Measurements from ENCODE around the gene FCRLA. TPM values are rescaled to one million over a fixed set of nuclear protein-coding genes. Genes with fewer than 3 reads are reported as not detected.
"Not testable (repeated sequence)": the region's sequence is repeated elsewhere in the genome, so short reads cannot be mapped to it uniquely, and the experiment has no call there.

Gene FCRLA
- total RNA-seq, 1 experiment from 2014 or later, result 1.9 TPM

GRCh38 chr1:161706113-161706481, 932 bp upstream of the FCRLA start:
- DNase-seq (ENCODE audit: low read depth), result peak; percentile 79

DNA sequence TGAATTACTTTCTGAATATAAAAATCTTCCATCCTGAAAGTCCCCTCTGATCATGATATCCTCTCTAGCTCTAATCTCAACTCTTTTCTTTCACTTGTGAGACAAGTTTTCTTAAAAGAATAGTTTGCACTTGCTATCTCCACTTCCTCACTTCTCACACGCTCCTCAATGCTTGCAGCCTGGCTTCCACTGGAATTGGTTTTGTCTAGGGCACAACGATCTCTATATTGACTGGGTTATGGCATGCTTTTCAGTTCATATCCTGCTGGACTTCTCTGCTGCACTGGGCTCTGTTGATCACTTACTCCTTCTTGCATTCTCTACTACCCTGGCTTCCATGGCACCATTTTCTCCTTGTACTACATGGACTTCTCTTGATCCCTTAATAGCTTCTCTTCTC, 474 bp downstream of the FCRLA start:
- DNase-seq (ENCODE audit: low read depth), result no peak

- no peak for DNase-seq (ENCODE audit: low read depth)
These were observed 2.3 kb downstream of the FCRLA start for GRCh38 chr1:161709373-161709772.

DNA sequence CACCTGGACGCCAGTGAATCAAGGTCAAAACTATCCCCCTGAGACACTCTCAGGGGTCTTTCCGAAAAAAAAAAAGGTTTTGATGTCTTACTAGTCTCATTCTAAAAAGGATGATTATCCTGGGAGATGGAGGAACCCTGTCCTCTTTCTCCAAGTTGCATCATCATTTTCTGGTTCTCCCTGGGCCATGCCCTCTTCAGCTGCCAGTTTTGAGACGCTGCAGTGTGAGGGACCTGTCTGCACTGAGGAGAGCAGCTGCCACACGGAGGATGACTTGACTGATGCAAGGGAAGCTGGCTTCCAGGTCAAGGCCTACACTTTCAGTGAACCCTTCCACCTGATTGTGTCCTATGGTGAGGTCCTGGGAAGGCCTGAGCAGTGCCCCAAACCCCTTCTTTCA, 3.5 kb downstream of the FCRLA start:
- DNase-seq (ENCODE audit: low read depth), result no peak

DNA sequence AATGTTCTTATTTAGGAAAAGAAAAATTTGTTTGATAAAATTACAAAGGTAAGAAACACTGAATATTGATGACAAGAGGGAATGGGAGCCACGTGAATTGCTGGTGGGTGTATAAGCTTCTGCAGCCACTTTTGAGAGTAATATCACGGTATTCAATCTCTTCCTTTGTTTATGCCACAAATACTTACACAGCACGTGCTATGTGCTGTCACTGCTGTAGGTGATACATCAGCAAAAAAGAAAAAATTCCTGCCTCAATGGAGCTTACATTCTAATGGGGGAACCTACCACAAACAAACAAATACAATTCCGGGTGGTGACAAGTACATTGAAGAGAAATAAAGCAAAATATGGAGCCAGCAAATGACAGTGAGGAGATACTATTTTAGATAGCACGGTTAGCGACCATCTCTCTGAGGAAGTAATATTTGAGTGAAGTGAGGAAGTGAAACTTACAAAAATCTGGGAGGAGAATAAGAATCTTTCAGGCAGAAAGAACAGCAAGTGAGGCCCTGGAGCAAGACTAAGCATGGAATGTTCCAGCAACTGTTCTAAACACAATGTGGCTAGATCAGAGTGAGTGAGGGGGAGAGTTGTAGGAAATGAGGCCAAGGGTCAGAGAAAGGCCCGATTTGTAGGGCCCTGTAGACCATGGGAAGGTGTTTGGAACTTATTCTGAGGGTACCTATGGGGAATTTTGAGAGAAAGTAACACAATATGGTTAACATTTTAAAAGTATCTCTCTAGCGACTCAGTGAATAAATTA, 11.7 kb downstream of the FCRLA start:
- DNase-seq (ENCODE audit: low read depth), result no peak

DNA sequence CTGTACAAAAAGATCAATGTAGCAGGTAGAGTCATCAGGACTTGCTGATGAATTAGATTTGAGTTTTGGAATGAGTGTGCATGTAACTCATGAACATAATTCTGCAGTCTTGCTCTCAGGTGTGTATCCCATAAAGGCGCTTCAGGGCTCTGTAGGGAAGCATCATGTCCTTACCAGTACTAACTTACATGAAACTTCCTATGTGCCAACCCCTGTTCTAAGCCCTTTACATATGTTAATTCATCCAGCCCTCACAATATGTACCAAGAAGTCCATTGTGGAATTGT, 12.2 kb downstream of the FCRLA start:
- no peak for DNase-seq (ENCODE audit: low read depth)

- no peak for DNase-seq (ENCODE audit: low read depth)
These were observed 13.4 kb downstream of the FCRLA start for GRCh38 chr1:161720422-161720821.

- no peak for DNase-seq (ENCODE audit: low read depth)
These were observed 14.1 kb downstream of the FCRLA start, which contains the start of gene FCRLB for GRCh38 chr1:161720956-161721737. TSS of gene FCRLB (plus strand) at chr1:161721544. CDS start at chr1:161722673, 1,129 bp downstream.

GRCh38 chr1:161721738-161722343, 14.8 kb downstream of the FCRLA start:
- peak; percentile 95 for DNase-seq (ENCODE audit: low read depth)

DNA sequence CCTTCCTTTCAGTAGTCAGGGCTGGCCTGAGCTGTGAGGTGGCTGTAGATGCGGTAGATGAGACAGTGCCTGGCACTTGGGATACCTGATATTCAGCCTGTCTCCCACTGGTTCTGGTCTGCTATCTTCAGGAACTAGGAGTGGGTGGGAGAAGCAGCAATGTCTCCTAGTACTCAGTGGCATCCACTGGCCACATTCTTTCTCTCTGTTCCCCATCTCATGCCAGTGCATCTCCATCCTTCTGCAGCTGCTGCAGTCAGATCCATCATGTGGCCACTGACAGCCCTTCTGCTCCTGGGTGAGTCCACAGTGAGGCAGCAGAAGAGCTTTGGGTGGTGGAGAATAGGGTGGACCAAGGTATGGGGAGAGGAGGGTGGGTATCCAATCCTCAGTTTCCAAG, 15.4 kb downstream of the FCRLA start:
- no peak for DNase-seq (ENCODE audit: low read depth)

GRCh38 chr1:161723459-161724141, 16.6 kb downstream of the FCRLA start:
- no peak for DNase-seq (ENCODE audit: low read depth)

DNA sequence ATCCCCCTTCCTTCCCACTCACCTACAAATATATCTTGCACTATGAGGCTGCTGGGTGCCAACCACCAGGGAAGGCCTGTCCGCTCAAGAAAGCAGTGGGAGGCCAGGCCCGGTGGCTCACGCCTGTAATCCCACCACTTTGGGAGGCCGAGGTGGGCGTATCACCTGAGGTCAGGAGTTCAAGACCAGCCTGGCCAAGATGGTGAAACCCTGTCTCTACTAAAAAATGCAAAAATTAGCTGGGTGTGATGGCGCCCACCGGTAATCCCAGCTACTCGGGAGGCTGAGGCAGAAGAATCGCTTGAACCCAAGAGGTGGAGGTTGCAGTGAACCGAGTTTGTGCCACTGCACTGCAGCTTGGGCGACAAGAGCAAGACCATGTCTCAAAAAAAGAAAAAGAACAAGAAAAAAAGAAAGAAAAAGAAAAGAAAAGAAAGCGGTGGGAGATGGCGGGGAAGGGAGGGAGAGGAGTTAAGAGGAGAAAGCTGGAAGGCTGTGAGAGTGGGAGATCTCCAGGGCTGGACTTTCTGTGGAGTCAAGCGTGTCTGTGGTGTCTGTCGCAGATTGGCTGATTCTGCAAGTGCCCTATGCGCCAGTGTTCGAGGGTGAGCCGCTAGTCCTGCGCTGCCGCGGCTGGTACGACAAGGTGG, 18.4 kb downstream of the FCRLA start:
- DNase-seq (ENCODE audit: low read depth), result not testable (repeated sequence)

DNA sequence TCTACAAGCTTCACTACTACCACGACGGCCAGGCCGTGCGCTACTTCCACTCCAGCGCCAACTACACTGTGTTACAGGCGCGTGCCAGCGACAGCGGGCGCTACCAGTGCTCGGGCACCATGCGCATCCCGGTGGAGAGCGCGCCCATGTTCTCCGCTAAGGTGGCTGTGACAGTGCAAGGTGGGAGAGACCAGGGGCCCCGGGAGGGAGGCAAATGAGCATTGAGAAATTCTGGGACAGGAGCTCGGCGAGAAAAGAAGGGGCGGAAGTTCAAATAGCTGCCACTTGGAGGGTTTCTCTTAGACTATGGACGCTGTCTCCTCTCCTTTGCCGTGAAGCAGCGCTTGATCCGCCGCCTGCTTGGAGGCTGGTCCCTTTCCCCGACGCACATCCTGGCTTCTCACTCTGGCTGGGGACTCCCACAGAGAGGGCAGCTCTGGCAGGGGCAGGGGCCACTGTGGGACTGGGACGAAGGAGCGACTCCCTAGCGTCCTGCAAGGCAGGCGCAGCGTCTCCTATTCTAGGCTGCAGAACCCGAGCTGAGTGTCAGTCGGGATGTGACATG, 19.0 kb downstream of the FCRLA start:
- DNase-seq (ENCODE audit: low read depth), result peak; percentile 57

DNA sequence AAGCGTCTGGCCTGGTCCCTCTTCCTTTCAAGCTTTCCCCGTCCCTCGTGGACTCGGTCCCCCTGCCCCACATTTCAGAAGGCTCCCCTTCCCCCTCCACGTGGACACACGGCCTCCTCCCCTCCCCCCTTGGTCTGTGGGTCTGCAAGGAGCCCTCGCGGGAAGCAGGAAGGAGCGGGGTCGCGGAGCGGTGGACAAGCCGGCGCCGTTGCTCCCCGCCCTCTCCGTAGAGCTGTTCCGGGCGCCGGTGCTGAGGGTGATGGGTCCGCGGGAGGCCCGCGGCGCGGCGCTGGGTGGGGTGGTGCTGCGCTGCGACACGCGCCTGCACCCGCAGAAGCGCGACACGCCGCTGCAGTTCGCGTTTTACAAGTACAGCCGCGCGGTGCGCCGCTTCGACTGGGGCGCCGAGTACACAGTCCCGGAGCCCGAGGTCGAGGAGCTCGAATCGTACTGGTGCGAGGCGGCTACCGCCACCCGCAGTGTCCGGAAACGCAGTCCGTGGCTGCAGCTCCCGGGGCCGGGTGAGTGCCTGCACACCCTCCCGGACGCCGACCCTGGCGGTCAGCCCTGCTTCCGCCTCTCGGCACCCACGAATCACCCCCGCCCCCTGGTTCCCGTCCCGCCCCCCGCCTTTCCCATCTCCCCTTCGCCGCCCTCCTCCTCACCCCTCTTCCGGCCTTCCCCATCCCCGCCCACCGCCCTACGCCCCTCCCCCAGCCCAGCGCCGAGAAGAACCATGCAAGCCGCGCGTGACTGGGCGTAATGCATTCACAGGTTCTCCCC, 19.6 kb downstream of the FCRLA start:
- peak; percentile 86 for DNase-seq (ENCODE audit: low read depth)

DNA sequence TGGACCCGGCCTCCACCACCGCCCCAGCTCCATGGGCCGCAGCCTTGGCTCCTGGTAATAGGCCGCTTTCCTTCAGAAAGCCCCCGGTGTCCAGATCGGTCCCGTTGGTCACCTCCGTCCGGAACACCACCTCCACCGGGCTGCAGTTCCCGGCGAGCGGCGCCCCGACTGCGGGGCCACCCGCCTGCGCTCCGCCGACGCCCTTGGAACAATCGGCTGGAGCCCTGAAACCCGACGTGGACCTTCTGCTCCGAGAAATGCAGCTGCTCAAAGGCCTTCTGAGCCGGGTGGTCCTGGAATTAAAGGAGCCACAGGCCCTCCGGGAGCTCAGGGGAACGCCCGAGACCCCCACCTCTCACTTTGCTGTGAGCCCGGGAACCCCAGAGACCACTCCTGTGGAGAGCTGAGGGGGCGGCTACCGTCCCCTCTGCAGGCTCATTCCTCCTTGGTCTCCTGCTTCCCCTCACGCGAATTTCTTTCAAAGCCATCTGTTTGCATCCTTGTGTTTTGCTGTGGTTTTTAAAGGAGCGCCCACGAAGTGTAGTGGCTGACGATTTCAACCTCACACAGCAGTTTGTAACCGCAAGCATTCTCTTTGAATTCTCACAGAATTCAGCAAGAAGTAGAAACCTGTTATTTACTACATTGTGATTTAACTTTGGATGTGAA, 20.4 kb downstream of the FCRLA start:
- DNase-seq (ENCODE audit: low read depth), result peak; percentile 82

DNA sequence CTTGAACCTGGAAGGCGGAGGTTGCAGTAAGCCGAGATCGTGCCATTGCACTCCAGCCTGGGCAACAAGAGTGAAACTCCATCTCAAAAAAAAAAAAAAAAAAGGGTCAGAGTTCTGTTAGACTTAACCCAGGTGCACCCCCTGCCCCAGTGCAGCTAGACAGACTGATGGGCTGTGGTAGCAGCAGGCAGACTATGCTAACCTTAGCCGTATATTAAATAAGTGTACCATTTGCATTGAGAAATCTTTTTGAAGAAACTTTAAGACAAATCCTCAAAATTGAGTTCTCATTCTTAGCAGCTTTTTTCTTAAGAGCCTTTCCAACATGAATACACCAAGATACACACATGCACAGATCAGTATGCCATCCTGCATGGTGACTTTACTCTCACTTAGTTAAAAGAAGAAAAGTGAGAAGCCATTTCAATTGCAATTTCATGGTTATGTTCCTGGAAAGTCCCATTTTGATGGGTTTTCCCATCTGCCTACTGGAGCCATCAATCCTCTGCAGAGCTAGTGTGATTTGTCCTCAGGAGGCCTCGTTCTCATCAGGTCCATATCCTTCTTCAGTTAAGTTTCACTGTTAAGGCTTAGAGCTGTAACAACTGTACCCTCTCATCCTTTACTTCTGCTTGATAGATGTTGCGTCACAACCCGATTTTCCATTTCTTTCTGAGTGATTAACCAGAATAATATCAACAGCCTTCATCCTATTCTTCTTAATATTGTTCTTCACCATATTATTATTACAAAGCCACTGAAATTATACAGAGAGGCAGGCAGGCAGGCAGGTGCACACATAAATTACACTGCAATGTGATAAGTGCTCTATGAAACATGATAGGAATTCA, 21.6 kb downstream of the FCRLA start:
- DNase-seq (ENCODE audit: low read depth), result no peak

DNA sequence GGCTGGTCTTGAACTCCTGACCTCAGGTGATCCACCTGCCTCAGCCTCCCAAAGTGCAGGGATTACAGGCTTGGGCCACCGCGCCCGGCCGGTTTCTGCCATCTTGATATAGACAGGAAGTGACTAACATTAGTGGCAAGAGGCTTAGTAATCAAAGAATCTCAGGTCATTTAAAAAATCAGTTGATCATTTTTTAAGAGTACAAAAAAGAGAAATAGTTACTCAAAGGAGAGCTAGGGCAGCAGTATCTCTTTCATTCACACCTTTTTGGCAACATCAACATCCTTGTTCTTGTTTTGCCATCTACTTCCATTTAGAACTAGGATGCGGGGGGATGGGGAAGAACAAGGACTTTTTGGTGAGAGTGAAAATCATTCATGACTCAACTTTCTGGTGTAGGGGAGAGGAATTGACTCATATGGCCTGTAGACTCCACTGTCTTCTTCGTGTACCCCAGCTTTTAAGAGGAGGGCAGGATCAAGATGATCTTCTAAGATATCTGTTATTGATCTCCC, 23.1 kb downstream of the FCRLA start:
- DNase-seq (ENCODE audit: low read depth), result peak; percentile 89

DNA sequence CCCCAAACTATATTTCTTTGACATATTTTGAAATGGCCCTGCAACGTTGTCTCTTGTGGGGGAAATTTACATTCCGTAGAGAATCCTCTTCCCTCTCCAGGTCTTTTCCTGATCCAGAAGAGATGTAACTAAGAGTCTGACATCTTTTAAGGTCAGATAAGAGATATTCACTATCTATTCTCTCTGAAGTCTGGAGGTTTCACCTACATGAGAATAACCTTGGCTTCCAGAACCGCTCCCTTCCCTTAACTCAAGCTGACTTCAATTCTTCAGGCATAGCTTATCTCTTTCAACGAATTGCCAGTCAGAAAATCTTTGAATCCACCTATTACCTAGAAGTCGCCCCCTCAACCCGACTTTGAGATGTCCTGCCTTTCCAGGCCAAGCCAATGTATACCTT, 24.2 kb downstream of the FCRLA start:
- DNase-seq (ENCODE audit: low read depth), result no peak
